HL-60/S4 treated with retinoic acid at 250 ng/mL for 4 days and 3 days (cell line): Measurements from ENCODE around the gene C10orf67.
"Not testable (repeated sequence)": the region's sequence is repeated elsewhere in the genome, so short reads cannot be mapped to it uniquely, and the experiment has no call there.

Experiments
- in situ Hi-C: fragments of 300-500 bp; cut with MboI; formaldehyde crosslinking; loops from 2 replicates; pipeline ENCODE4 v1.7.0; 2022; ENCODE audit warnings: low sequenced_read_pairs

The C10orf67 gene

DNA sequence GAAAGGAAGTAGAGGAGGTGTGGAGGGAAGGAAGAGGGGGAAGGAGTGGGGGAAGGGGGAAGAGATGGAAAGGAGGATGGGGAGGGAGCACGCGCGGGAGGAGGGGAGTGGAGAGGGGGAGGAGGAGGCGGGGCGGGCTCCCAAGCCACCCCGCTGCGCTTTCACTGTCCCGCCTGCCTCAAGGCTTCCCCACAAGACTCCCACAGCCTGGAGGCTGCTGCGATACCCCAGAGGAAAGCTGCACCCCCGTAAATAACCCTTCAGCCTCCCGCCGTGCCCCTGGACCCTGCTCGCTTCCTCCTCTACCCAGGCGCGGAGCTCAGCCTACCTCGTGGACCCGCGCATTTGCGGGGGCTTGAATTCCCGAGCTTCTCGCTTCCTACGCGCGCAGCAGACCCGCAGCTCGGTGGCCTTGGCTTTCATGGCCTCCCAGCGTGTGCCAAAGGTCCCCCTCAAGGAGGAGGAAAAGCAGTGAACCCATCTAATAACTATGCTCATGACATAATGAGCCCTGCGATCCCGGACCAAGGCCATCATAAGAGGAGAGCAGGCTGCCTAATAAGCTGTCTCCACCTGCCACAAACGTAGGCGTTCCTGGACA is at the start of gene C10orf67:
C10orf67 (minus strand) TSS at position 557 of the 601 bp plus-strand sequence; CDS start at position 534, 23 bp downstream.
- in situ Hi-C loops, result no loop called here

DNA sequence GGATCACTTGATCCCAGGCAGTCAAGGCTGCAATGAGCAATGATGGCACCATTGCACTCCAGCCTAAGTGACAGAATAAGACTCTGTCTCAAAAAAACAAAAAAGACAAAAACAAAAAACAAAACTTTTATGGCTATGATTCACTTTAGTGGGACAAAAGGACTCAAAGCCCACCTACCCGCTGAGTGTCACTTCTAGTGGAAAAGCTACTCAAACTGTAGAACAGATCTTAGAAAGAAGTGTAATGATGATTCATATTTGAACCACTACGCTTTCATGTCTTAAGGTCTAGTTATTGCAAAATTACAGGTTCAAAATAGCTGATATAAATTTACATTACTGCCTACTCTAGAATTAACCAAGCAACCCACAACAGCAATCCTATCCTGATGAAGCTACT is 47.2 kb upstream of the C10orf67 start:
- in situ Hi-C loops, result no loop called here

DNA sequence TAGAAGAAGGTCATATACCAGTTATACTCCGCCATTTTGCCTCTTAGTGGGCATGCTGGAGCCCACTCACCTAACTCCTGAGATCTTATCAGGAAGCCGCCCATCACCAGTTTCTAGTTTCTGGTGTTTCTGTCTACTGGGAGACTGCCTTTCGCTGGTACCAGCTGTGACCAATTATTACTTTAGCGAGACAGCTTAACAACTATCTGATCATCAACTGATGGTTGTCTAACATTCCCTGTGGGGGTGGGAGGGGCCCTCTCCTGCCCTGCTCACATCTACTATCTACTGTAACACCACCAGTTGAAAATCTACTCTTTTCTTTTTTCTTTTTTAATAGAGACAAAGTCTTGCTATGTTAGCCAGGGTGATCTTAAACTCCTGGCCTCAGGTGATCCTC is 46.2 kb upstream of the C10orf67 start:
- in situ Hi-C loops, result no loop called here

DNA sequence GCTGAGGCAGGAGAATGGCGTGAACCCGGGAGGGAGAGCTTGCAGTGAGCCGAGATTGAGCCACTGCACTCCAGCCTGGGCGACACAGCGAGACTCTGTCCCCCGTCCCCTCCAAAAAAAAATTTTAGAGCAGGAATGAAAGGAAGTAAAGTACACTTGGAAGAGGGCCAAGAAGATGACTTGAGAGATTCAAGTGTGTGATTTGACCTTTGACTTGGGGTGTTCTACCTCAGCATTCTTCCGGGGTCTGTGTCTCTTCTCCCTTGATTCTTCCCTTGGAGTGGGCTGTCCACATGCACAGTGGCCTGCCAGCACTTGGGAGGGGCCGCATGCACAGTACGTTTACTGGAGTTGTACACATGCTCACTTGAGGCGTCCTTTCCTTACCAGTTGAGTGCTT is 45.8 kb upstream of the C10orf67 start:
- in situ Hi-C loops, result not testable (repeated sequence)

DNA sequence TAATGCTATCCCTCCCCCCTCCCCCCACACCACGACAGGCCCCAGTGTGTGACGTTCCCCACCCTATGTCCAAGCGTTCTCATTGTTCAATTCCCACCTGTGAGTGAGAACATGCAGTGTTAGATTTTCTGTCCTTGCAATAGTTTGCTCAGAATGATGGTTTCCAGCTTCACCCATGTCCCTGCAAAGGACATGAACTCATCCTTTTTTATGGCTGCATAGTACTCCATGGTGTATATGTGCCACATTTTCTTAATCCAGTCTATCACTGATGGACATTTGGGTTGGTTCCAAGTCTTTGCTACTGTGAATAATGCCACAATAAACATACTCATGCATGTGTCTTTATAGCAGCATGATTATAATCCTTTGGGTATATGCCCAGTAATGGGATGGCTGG is 42.9 kb upstream of the C10orf67 start:
- in situ Hi-C loops, result not testable (repeated sequence)

DNA sequence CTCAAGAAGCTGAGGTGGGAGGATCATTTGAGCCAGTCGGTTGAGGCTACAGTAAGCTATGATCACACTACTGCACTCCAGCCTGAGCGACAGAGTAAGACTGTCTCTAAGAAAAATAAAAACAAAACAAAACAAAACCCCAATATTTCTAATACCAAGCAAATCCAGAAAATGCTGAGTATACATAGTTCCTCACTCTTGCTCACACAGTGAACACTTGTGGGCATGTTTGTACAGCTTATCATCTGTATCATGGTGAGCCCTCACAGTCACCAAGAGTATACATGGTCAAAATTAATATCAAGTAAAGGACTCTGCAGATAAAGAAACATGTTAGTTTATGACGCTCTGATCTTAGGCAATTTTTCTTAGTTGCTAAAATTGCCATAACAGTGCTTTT is 41.5 kb upstream of the C10orf67 start:
- in situ Hi-C loops, result no loop called here

DNA sequence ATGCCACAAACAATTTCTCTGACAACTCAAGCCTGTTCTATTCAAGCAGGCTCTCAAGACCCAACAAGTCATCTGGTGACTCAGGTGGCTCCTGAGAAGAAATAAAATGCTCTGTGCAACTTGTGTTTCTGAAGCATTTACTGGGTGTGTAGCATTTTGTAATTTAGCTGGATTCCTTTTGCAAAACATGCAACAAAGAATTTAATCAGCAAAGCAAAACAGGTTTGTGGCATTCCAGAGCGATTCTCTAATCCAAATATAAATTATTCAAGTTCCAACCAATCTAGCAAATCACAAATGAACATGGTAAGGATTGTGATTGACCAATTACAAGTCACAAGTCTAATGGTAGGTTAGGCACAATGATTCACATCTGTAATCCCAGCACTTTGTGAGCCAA is 39.8 kb upstream of the C10orf67 start:
- in situ Hi-C loops, result no loop called here

DNA sequence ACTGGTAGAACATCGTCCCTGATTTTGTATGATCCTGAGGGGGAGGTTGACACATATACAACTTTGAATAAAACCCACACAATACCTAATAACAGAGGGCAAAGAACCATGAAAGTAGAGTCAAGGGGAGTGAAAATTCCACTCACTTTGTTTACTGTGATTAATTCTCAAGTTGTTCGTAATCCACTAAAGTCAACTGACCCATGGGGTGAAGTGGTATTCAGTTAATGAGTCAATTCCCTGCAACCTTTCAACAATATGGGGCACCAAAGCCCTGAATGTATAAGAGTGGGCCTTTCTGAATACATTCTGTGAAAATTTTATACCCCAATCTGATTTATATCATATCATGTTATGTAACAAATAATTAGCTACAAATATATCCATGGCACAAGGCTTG is 39.0 kb upstream of the C10orf67 start:
- in situ Hi-C loops, result no loop called here

DNA sequence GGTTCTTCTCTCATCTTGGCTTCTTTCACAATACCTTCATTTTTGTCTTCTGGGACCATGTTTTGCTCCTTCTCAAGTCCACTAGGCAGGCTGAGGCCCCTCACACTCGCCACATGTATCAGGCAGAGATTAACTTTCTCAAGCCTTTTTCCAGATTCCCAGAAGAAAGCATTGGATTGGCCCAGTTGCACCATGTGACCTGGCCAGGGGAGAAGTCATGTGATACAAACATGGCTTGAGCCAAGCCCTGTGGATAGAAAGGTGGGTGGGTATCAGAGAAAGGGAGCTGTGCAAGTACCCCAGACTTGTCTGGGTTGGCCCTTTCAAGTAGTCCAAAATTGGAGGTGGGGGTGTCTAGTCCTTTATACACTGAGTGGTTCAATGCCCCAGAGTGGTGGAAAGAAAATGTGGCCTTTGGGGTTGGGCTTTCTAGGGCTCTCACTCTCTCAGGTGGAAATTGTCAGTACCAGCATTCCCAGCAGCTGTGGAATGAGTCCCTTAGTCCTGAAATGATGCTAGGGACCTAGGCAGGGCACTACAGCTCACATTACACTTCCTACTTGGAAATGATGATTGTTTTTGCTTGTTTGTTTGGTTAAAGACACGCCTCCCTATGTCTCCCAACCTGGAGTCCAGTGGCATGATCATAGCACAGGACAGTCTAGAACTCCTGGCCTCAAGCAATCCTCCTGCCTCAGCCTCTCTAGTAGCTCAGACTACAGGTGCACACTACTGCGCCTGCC is 36.9 kb upstream of the C10orf67 start:
- in situ Hi-C loops, result no loop called here

DNA sequence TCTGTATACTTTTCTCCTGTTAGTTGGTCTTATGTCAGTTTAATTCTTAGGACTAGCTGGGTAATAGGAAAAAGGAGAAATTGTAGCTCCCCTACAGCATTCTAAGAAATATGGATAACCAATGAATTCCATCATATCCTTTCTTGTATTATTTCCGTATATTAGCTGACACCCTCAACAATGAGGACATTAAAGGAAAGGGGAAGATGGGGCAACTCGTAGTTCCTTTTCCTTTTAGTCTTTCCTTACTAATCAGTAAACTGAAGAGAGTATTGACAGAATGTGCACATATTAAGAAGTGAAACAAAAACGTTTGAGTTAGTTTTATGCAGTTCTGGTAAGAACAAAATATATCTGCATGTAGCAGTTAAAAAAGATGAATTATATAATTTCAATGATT is 35.1 kb upstream of the C10orf67 start:
- in situ Hi-C loops, result no loop called here

DNA sequence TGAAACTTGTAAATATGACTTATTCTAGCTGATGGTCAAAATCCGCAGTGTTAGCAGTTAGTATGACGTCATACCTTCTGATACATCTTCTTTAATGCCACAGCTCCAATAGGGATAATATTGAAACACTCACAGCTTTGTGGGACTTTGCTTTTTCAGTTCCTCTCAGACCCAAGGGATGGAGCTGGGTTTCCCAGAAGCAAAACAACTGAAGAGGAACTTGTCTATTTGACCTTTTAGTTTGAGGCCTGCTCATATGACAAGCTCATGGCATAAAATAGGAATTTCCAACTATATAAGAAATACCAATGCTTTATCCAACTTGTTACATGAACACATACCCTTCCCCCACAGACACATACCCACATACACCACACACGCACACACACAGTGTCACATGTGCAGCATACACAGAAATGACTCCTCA is 31.6 kb upstream of the C10orf67 start:
- in situ Hi-C loops, result no loop called here

DNA sequence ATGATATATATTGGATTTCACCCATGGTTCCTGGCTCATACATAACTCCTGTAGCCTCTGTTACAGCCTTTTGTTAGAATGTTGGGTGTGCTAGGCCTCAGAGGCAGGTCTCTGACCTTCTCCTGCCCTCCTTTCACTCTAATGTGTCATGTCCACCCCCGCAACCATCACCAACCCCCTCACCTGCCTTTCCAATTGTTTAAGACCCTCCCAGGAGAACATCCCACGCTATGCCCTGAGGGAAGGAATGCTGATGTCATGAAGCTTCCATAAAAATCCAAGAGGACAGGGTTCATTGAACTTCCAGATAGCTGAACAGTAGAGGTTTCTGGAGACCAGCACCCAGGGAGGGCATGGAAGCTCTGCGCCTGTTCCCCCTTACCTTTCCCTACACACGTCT is 30.8 kb upstream of the C10orf67 start:
- in situ Hi-C loops, result no loop called here

DNA sequence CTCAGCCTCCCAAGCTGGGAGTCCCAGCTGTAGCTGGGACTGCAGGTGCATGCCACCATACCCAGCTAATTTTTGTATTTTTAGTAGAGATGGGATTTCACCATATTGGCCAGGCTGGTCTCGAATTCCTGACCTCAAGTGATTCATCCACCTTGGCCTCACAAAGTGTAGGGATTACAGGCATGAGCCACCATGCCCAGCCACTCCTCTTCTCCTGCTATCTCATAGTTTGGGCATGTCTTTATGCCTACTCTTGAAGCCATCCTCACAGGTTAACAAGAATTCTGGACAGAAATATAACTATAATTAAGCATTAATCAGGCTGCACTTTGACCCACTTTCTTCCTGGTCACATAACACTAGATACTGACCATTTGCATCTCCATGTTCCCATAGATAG is 28.6 kb upstream of the C10orf67 start:
- in situ Hi-C loops, result no loop called here

DNA sequence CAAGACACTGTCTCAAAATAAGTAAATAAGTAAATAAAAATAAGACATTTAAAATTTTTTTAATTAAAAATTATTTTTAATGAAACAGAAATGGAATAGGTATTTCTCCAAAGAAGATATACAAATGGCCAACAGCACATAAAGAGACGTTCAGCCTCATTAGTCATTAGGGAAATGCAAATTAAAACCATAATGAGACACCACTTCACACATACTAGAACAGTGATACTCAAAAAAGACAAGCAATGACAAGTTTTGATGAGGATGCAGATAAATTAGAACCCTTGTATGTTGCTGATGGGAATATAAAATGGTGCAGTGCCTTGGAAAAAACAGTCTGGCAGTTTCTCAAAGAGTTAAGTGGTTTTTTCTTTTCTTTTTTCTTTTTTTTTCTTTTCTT is 26.5 kb upstream of the C10orf67 start:
- in situ Hi-C loops, result no loop called here

DNA sequence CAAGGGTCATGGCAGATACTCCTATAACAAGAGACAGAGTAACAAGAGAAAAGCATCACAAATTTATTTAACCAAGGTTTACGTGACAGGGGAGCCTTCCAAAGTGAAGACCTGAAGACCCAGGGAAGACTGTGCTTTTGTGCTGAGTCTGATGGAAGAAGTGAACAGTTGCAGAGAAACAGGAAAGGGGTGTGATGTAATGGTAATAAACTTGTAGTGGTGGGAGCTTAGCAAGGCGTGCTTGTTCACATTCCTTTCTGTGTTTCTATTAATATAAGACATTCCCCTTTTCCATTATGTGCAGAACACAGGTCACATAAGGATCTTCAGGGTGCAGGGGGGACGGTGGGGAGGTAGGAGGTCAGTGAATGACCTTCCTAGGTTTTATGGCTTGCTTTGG is 25.5 kb upstream of the C10orf67 start:
- in situ Hi-C loops, result no loop called here

DNA sequence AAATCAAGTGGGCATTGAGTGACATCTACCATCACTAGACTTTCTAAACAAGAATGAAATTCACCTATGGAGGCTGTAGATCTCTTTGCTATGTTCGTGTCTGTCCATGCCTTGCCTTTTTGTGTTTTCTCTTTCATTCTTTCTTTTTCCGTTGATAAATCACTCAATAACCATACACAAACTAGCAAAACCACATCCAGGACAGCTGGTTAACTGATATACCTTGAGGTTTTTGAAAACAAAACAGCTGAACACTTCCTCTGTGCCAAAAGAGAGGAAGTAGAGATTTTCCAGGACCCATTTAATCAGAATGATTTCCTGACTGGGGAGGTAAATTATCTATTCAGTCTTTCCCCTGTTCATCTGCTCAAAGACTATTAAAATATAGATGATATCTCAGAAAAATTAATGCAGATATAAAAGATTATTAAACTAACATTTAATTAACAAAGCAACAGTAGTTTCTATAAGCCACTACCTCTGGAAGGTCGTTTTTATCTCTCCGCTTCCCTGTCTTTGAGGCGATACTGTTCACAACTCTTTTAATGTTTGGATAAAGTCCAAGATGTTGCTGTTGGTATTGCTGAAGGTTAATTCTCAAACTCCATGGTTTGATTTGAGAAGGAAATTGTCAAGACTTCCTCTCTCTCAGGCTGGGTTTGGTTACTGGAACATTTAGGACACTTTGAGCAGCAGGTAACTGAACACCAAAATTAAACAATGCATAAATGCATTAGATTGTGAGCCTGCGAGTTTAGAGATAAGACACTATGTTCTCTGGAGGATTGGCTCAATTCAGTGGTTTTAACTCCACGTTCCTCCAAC is 24.4 kb upstream of the C10orf67 start:
- in situ Hi-C loops, result no loop called here

DNA sequence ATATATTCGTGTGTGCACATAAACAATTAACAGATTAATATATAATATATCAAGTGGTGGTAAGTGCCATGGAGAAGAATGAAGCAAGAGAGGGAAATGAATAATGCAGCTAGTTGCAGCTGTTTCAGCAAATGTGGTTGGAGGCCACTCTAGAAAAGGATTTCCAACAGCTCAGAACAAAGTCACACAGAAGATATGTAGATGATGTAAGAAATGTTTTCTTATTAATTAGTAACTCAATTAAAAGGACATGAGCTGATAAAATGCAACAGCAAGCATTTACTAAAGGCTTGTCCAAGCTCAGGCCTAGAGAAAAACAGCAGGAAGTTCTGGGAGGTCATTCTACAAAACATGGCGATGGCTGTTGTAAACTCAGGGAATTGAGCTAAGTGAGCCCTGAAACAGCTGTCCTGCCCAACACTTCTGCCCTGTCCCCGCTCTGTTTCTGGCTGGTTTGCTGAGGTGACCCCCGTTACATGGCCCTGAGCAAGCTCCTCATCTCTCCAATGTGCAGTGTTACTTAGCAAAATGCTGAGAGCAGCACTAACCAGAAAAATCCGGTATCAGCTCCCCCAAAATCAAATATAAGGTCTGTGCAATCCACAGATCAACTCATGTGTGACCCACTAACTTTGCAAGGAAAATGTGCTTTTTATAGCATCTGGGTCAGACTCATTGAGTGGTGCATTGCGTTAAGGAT is 23.4 kb upstream of the C10orf67 start:
- in situ Hi-C loops, result no loop called here

DNA sequence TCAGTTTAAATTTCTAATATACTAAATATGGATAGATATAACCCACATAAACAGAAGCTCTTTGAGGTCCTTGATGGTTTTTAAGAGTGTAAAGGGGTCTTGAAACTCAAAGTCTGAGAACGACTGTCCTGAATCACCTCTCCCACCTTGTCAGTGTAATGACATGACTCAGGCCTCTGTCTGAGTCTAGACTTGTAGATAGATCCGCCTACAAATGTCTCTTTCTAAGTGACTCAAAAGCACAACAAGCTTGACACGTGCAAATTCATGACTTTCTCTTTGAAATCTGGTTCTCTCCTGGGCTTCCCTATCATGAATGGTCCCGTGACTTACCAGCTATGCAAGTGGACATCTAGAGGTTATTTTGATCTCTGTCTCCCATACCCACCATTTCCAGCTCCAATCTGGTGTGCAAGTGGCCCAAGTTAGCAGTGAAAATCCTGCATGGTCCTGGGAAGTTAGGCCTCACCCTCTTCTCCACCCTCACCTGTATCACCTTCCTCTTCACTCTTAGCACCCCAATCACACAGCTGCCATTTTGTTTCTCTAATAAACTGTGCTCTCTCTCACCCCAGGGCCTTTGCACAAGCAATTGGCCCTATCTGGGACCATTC is 20.9 kb upstream of the C10orf67 start:
- in situ Hi-C loops, result not testable (repeated sequence)

DNA sequence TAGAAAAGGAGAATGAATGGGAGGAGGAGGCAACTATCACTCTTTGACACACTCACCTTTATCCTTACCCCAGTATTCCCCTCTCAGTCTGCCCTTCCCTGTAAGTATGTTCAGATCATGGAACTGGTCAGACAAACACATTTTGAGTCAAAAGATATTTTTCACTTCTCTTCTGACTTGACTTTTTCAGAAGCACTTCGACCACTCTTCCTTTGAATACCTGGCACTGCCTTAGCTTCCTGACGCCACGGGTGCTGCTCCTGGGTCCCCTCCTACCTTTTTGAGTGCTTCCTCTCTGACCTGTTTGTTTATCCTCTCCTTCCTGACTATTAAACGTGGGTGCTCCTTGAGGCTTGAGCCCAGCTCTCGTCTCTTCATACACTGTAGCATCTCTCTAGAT is 19.8 kb upstream of the C10orf67 start:
- in situ Hi-C loops, result no loop called here

DNA sequence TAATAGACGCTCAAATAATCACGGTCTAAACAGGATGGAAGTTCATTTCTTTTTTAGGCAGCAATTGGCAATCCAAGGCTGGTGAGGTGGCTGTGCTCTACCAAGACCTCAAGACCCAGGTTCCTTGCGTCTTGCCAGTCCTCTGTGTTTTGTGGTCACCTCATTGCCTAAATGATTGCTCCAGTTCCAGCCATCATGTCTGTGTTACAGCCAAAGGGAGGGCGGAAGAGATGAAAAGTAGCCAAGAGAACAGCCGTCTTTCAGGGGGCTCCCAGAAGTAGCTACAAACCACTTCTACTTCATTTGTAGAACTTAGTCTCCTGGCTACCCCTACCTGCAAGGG is 19.2 kb upstream of the C10orf67 start:
- in situ Hi-C loops, result no loop called here
